Smooth muscle cell (in vitro differentiated cells): ENCODE results near the gene UGT1A4. TPM values are rescaled to one million over a fixed set of nuclear protein-coding genes. Genes with fewer than 3 reads are reported as not detected.

ENCODE experiments used
- DNase-seq: peaks from one replicate; lab custom pipeline; 2025; ENCODE audit not compliant: unreplicated experiment; lab: John Stamatoyannopoulos, UW
- H2AFZ ChIP-seq: fragments of 200-600 bp; sonication (generic); 2 replicates; pipeline ENCODE4 v1.6.0; 2016; ENCODE audit warnings: antibody characterized with exemption, low read depth, mild to moderate bottlenecking
- H3F3A ChIP-seq: fragments of 200-600 bp; sonication (generic); 2 replicates; pipeline ENCODE4 v1.6.0; 2017; ENCODE audit warnings: antibody characterized with exemption, low read depth
- H3K27ac ChIP-seq: fragments of 200-600 bp; sonication (generic); 2 replicates; pipeline ENCODE4 v1.5.1; 2016; ENCODE audit warnings: low read depth, mild to moderate bottlenecking
- H3K27me3 ChIP-seq: fragments of 200-600 bp; sonication (generic); 2 replicates; pipeline ENCODE4 v1.6.1; 2016; ENCODE audit warnings: low read depth, mild to moderate bottlenecking
- H3K36me3 ChIP-seq: fragments of 200-600 bp; sonication (generic); 2 replicates; pipeline ENCODE4 v1.5.1; 2016; ENCODE audit warnings: low read depth
- H3K4me1 ChIP-seq: fragments of 200-600 bp; sonication (generic); 2 replicates; pipeline ENCODE4 v1.5.1; 2016; ENCODE audit warnings: low read depth
- H3K4me2 ChIP-seq: fragments of 200-600 bp; sonication (generic); 2 replicates; pipeline ENCODE4 v1.6.0; 2016; ENCODE audit warnings: mild to moderate bottlenecking
- H3K4me3 ChIP-seq: fragments of 200-600 bp; sonication (generic); 2 replicates; pipeline ENCODE4 v1.5.1; 2016; ENCODE audit warnings: mild to moderate bottlenecking
- H3K79me2 ChIP-seq: fragments of 200-600 bp; sonication (generic); 2 replicates; pipeline ENCODE4 v1.6.0; 2016; ENCODE audit warnings: low read depth, mild to moderate bottlenecking
- H3K9ac ChIP-seq: fragments of 200-600 bp; sonication (generic); 2 replicates; pipeline ENCODE4 v1.6.0; 2016; ENCODE audit warnings: low read depth
- H3K9me3 ChIP-seq: fragments of 200-600 bp; sonication (generic); replicated peaks from 2 replicates; pipeline ENCODE4 v1.5.1; 2016; ENCODE audit warnings: low read depth
- H4K20me1 ChIP-seq: fragments of 200-600 bp; sonication (generic); 2 replicates; pipeline ENCODE4 v1.6.0; 2016; ENCODE audit warnings: low read depth
- WGBS: methylation state at CpG from one replicate; pipeline ENCODE4 v1.1.7; 2016; ENCODE audit warnings: low lambda C conversion rate; 5-methylcytosine and 5-hydroxymethylcytosine counted together
- polyA plus RNA-seq: library from polyadenylated mRNA; unstranded; fragments of >200 nt; fragmentation: Nextera tagmentation; extraction: Ambion mirVana; gene quantifications from 2 replicates; pipeline ENCODE4 v1.2.1, GENCODE V29; 2016
- total RNA-seq: library from RNA; depleted of rRNA; stranded (reverse); fragments of >200 nt; gene quantifications from 2 replicates; pipeline ENCODE4 v1.2.3, GENCODE V29; 2014
- TF ChIP-seq, protein P1 (sequence below): fragments of 200-600 bp; sonication (generic); IDR thresholded peaks from 2 replicates; pipeline ENCODE4 v1.5.1; 2017; ENCODE audit warnings: borderline replicate concordance, mild to moderate bottlenecking, antibody characterized with exemption; ENCODE audit not compliant: insufficient read depth, poor library complexity, severe bottlenecking

The UGT1A4 gene
- total and polyA plus RNA-seq, 2 experiments from 2014 or later = not detected

DNA sequence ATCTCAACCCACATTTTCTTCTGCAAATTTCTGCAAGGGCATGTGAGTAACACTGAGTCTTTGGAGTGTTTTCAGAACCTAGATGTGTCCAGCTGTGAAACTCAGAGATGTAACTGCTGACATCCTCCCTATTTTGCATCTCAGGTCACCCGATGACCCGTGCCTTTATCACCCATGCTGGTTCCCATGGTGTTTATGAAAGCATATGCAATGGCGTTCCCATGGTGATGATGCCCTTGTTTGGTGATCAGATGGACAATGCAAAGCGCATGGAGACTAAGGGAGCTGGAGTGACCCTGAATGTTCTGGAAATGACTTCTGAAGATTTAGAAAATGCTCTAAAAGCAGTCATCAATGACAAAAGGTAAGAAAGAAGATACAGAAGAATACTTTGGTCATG is 49.5 kb downstream of the UGT1A4 start:
- no peaks in the 10 kb centered on the region for H3K36me3 ChIP-seq
- no peak overlapping the region for H3K9ac ChIP-seq
- H3K4me3 ChIP-seq = no peak overlapping the region
- H3K4me1 ChIP-seq = no peaks in the 10 kb centered on the region
- H2AFZ ChIP-seq = no peak overlapping the region
- H3F3A ChIP-seq = no peaks in the 10 kb centered on the region
- H3K27me3 ChIP-seq = no peaks in the 10 kb centered on the region
- H3K9me3 ChIP-seq = no peaks in the 10 kb centered on the region
- H4K20me1 ChIP-seq = no peaks in the 10 kb centered on the region
- H3K79me2 ChIP-seq = no peaks in the 10 kb centered on the region
- H3K4me2 ChIP-seq = no peak overlapping the region
- TF ChIP-seq, protein P1, sequence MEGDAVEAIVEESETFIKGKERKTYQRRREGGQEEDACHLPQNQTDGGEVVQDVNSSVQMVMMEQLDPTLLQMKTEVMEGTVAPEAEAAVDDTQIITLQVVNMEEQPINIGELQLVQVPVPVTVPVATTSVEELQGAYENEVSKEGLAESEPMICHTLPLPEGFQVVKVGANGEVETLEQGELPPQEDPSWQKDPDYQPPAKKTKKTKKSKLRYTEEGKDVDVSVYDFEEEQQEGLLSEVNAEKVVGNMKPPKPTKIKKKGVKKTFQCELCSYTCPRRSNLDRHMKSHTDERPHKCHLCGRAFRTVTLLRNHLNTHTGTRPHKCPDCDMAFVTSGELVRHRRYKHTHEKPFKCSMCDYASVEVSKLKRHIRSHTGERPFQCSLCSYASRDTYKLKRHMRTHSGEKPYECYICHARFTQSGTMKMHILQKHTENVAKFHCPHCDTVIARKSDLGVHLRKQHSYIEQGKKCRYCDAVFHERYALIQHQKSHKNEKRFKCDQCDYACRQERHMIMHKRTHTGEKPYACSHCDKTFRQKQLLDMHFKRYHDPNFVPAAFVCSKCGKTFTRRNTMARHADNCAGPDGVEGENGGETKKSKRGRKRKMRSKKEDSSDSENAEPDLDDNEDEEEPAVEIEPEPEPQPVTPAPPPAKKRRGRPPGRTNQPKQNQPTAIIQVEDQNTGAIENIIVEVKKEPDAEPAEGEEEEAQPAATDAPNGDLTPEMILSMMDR = no peak
- no peak for DNase-seq
- WGBS = 88% methylated on average over 4 of the region's 4 CpGs
- H3K27ac ChIP-seq = no peak overlapping the region

DNA sequence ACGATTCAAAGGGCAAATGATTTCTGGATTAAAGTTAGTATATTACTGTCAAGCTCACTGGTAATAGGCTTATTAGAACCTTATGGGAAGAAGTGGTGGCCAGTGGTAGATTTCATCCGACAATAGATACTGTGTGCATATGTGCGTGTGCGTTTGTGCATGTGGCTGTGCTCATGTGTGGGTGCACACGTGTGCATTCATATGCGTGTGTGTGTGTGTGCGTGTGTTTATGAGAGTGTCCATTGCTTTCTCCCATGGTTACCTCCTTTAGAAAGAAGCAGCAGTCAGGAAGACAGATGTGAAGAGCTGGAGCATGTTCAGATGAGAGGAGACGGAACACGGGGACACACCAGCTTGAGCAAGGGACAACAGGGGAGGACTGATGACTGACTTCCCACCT is 50.7 kb downstream of the UGT1A4 start:
- H3K27me3 ChIP-seq = no peaks in the 10 kb centered on the region
- DNase-seq = no peak
- no peaks in the 10 kb centered on the region for H3K36me3 ChIP-seq
- H3K4me2 ChIP-seq = no peak overlapping the region
- H3K4me1 ChIP-seq = no peaks in the 10 kb centered on the region
- no peaks in the 10 kb centered on the region for H3K9me3 ChIP-seq
- no peak overlapping the region for H3K27ac ChIP-seq
- whole genome bisulfite sequencing = 93% methylated on average over 9 of the region's 9 CpGs
- no peaks in the 10 kb centered on the region for H3K79me2 ChIP-seq
- H4K20me1 ChIP-seq = no peaks in the 10 kb centered on the region
- no peak overlapping the region for H2AFZ ChIP-seq
- no peaks in the 10 kb centered on the region for H3F3A ChIP-seq
- H3K9ac ChIP-seq = no peak overlapping the region
- H3K4me3 ChIP-seq = no peak overlapping the region
- TF ChIP-seq, protein P1 = no peak

DNA sequence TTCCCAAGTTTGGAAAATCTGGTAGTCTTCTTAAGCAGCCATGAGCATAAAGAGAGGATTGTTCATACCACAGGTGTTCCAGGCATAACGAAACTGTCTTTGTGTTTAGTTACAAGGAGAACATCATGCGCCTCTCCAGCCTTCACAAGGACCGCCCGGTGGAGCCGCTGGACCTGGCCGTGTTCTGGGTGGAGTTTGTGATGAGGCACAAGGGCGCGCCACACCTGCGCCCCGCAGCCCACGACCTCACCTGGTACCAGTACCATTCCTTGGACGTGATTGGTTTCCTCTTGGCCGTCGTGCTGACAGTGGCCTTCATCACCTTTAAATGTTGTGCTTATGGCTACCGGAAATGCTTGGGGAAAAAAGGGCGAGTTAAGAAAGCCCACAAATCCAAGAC is 53.6 kb downstream of the UGT1A4 start:
- Histone ChIP-seq H3K4me3 (no peak overlapping the region), H3K36me3 (no peaks in the 10 kb centered on the region), H3K27ac (no peak overlapping the region), H3F3A (no peaks in the 10 kb centered on the region), H3K4me2 (no peak overlapping the region), H3K27me3 (no peaks in the 10 kb centered on the region), H3K4me1 (no peaks in the 10 kb centered on the region), H2AFZ (no peak overlapping the region), H4K20me1 (no peaks in the 10 kb centered on the region), H3K9ac (no peak overlapping the region), H3K79me2 (no peaks in the 10 kb centered on the region), H3K9me3 (no peaks in the 10 kb centered on the region)
- TF ChIP-seq, protein P1 = no peak
- 91% methylated on average over 16 of the region's 16 CpGs for WGBS
- no peak for DNase-seq

DNA sequence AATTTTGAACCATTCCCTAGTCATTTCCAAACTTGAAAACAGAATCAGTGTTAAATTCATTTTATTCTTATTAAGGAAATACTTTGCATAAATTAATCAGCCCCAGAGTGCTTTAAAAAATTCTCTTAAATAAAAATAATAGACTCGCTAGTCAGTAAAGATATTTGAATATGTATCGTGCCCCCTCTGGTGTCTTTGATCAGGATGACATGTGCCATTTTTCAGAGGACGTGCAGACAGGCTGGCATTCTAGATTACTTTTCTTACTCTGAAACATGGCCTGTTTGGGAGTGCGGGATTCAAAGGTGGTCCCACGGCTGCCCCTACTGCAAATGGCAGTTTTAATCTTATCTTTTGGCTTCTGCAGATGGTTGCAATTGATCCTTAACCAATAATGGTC is 54.0 kb downstream of the UGT1A4 start:
- no peaks in the 10 kb centered on the region for H3K4me1 ChIP-seq
- H3K4me2 ChIP-seq = no peak overlapping the region
- no peak overlapping the region for H3K4me3 ChIP-seq
- no peaks in the 10 kb centered on the region for H3K9me3 ChIP-seq
- DNase-seq = no peak
- WGBS = 79% methylated on average over 5 of the region's 5 CpGs
- H3K9ac ChIP-seq = no peak overlapping the region
- no peaks in the 10 kb centered on the region for H4K20me1 ChIP-seq
- H3K36me3 ChIP-seq = no peaks in the 10 kb centered on the region
- H3K27ac ChIP-seq = no peak overlapping the region
- TF ChIP-seq, protein P1 = no peak
- no peaks in the 10 kb centered on the region for H3F3A ChIP-seq
- H3K27me3 ChIP-seq = no peaks in the 10 kb centered on the region
- H3K79me2 ChIP-seq = no peaks in the 10 kb centered on the region
- no peak overlapping the region for H2AFZ ChIP-seq
